ENCODE results near the gene SDE2.

DNA sequence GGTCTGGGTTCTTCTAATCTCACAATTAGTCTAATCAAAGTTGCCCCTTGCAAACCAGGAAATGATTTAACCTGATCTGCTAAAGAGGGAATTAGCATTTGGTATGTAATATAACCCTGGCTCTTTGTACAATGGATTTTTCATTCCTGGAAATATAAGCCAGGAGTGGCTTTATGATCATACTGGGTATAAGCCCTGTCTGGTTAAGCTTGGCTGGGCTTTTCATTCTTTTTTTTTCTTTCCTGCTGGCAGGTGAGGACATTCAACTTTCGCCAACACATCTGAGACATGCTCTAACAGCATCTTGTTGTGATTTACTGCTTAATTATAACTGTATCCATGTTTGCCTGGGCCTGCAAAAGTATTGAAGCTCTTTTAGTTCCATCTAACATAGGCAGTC is 20.4 kb upstream of the SDE2 start:
- TF ChIP-seq POLR2A (IDR thresholded peaks at IDR 0.05): no peak
- no peak for TF ChIP-seq POLR2AphosphoS5 (IDR thresholded peaks at IDR 0.05)
